SK-N-SH treated with all-trans-retinoic acid at 6 μM for 48 hours (cell line): ENCODE measurements around the gene WBP11.

Source experiments
- ATAC-seq: fragments of 200-7000 bp; cut with Tn5 transposase; 3 replicates; pipeline ENCODE4 v1.9.1; 2020; ENCODE audit warnings: mild to moderate bottlenecking, moderate library complexity
- ARNTL ChIP-seq: fragments of 450-650 bp; formaldehyde crosslinking; IDR thresholded peaks from 2 replicates; pipeline ENCODE4 v1.5.0; 2020; ENCODE audit warnings: low read depth, mild to moderate bottlenecking, moderate library complexity, borderline replicate concordance
- BACH2 ChIP-seq: fragments of 250-450 bp; sonication (Bioruptor Pico); IDR thresholded peaks from 2 replicates; pipeline ENCODE4 v1.9.0; 2021; ENCODE audit warnings: mild to moderate bottlenecking, borderline replicate concordance
- CSDC2 ChIP-seq: fragments of 250-450 bp; sonication (Bioruptor Pico); IDR thresholded peaks from 2 replicates; pipeline ENCODE4 v1.5.0; 2020; ENCODE audit warnings: mild to moderate bottlenecking, moderate library complexity
- ESRRG ChIP-seq: fragments of 250-450 bp; sonication (Bioruptor Pico); IDR thresholded peaks from 2 replicates; pipeline ENCODE4 v1.6.1; 2021; ENCODE audit warnings: mild to moderate bottlenecking
- GLIS3 ChIP-seq: fragments of 250-450 bp; sonication (Bioruptor Pico); IDR thresholded peaks from 2 replicates; pipeline ENCODE4 v1.5.0; 2020; ENCODE audit warnings: mild to moderate bottlenecking, moderate library complexity
- ISL1 ChIP-seq: fragments of 250-450 bp; sonication (Bioruptor Pico); IDR thresholded peaks from 2 replicates; pipeline ENCODE4 v2.1.2; 2022; ENCODE audit warnings: mild to moderate bottlenecking, moderate library complexity
- OSR1 ChIP-seq: fragments of 250-450 bp; sonication (Bioruptor Pico); IDR thresholded peaks from 2 replicates; pipeline ENCODE4 v1.8.0; 2022; ENCODE audit warnings: moderate library complexity, mild to moderate bottlenecking, inconsistent platforms
- PPARA ChIP-seq: fragments of 250-450 bp; sonication (Bioruptor Pico); IDR thresholded peaks from 2 replicates; pipeline ENCODE4 v1.5.0; 2020; ENCODE audit warnings: mild to moderate bottlenecking, borderline replicate concordance
- RARB ChIP-seq: fragments of 250-450 bp; sonication (Bioruptor Pico); IDR thresholded peaks from 2 replicates; pipeline ENCODE4 v1.8.0; 2021; ENCODE audit warnings: mild to moderate bottlenecking, moderate library complexity
- SNAI2 ChIP-seq: fragments of 250-450 bp; sonication (Bioruptor Pico); IDR thresholded peaks from 2 replicates; pipeline ENCODE4 v1.5.0; 2020; ENCODE audit warnings: mild to moderate bottlenecking, moderate library complexity
- TCF4 ChIP-seq: fragments of 250-450 bp; sonication (Bioruptor Pico); IDR thresholded peaks from 2 replicates; pipeline ENCODE4 v1.8.0; 2021; ENCODE audit warnings: mild to moderate bottlenecking, moderate library complexity, borderline replicate concordance
- TOX ChIP-seq: fragments of 250-450 bp; sonication (Bioruptor Pico); IDR thresholded peaks from 2 replicates; pipeline ENCODE4 v1.8.0; 2021; ENCODE audit warnings: mild to moderate bottlenecking, moderate library complexity, borderline replicate concordance
- ZC3H10 ChIP-seq: fragments of 250-450 bp; sonication (Bioruptor Pico); IDR thresholded peaks from 2 replicates; pipeline ENCODE4 v1.5.1; 2021; ENCODE audit warnings: mild to moderate bottlenecking, moderate library complexity
- ZFP3 ChIP-seq: fragments of 250-450 bp; sonication (Bioruptor Pico); IDR thresholded peaks from 2 replicates; pipeline ENCODE4 v1.5.0; 2020; ENCODE audit warnings: mild to moderate bottlenecking, moderate library complexity
- ZFP30 ChIP-seq: fragments of 450-650 bp; formaldehyde crosslinking; IDR thresholded peaks from 2 replicates; pipeline ENCODE4 v1.5.0; 2022; ENCODE audit warnings: mild to moderate bottlenecking, moderate library complexity
- ZNF565 ChIP-seq: fragments of 450-650 bp; formaldehyde crosslinking; conservative IDR thresholded peaks from 2 replicates; pipeline ENCODE4 v1.5.0; 2020; ENCODE audit warnings: low read depth, mild to moderate bottlenecking, moderate library complexity
- ZNF70 ChIP-seq: fragments of 450-650 bp; formaldehyde crosslinking; IDR thresholded peaks from 2 replicates; pipeline ENCODE4 v1.5.0; 2020; ENCODE audit warnings: mild to moderate bottlenecking, moderate library complexity
- ZNF8 ChIP-seq: fragments of 450-650 bp; formaldehyde crosslinking; IDR thresholded peaks from 2 replicates; pipeline ENCODE4 v1.5.0; 2020; ENCODE audit warnings: mild to moderate bottlenecking, moderate library complexity
- TF ChIP-seq, protein P1 (sequence below): fragments of 250-450 bp; sonication (Bioruptor Pico); IDR thresholded peaks from 2 replicates; pipeline ENCODE4 v1.5.1; 2020; ENCODE audit warnings: low read depth, mild to moderate bottlenecking, moderate library complexity
- TF ChIP-seq, protein P2 (sequence below): fragments of 250-450 bp; sonication (Bioruptor Pico); IDR thresholded peaks from 2 replicates; pipeline ENCODE4 v1.5.1; 2021; ENCODE audit warnings: mild to moderate bottlenecking, moderate library complexity
- TF ChIP-seq, protein P3 (sequence below): fragments of 250-450 bp; sonication (Bioruptor Pico); IDR thresholded peaks from 2 replicates; pipeline ENCODE4 v1.8.0; 2021; ENCODE audit warnings: low read depth, mild to moderate bottlenecking, moderate library complexity, borderline replicate concordance
- TF ChIP-seq, protein P4 (sequence below): fragments of 250-450 bp; sonication (Bioruptor Pico); IDR thresholded peaks from 2 replicates; pipeline ENCODE4 v1.5.0; 2020; ENCODE audit warnings: mild to moderate bottlenecking, moderate library complexity
- TF ChIP-seq, protein P5 (sequence below): fragments of 250-450 bp; sonication (Bioruptor Pico); IDR thresholded peaks from 2 replicates; pipeline ENCODE4 v1.8.0; 2020; ENCODE audit warnings: mild to moderate bottlenecking, moderate library complexity, borderline replicate concordance

WBP11 gene

DNA sequence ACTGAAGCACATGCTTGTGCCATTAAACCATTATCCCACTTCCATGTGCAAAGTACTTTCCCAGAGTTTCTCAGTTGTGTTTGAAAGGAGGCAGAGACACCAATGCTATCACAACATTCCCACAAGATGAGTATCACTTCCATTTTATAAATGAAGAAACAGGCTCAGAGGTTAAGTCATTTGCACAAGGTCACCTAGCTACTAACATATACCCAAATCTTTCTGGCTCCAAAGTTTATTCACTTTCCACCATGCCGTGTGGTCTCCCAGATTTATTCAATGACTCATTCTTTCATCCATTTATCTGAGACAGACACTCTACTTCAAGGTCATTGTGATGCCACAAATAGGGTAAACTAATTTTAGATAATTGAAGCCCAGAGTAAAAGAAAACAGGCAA lies 30.7 kb upstream of the WBP11 start:
- TF ChIP-seq CSDC2 (CRISPR knock-in tag) (peak; percentile 94; the same call in 1 of the 2 replicates), PPARA (CRISPR knock-in tag) (no peak), ARNTL (CRISPR knock-in tag) (no peak), BACH2 (CRISPR knock-in tag) (no peak), ZC3H10 (CRISPR knock-in tag) (no peak), ISL1 (CRISPR knock-in tag) (peak; percentile 64), ZNF8 (CRISPR knock-in tag) (no peak), SNAI2 (CRISPR knock-in tag) (peak; percentile 52; the same call in 1 of the 2 replicates), GLIS3 (CRISPR knock-in tag) (0 out of 2 replicates have a peak, but pooled peaks have one; percentile 36), ZNF565 (CRISPR knock-in tag) (no peak), ZFP3 (CRISPR knock-in tag) (peak; percentile 84), TOX (no peak), ZNF70 (CRISPR knock-in tag) (no peak), TCF4 (0 out of 2 replicates have a peak, but pooled peaks have one; percentile 7), RARB (no peak), ESRRG (CRISPR knock-in tag) (no peak; the same call in 1 of the 2 replicates), OSR1 (CRISPR knock-in tag) (no peak), ZFP30 (CRISPR knock-in tag) (no peak)
- TF ChIP-seq, protein P1, sequence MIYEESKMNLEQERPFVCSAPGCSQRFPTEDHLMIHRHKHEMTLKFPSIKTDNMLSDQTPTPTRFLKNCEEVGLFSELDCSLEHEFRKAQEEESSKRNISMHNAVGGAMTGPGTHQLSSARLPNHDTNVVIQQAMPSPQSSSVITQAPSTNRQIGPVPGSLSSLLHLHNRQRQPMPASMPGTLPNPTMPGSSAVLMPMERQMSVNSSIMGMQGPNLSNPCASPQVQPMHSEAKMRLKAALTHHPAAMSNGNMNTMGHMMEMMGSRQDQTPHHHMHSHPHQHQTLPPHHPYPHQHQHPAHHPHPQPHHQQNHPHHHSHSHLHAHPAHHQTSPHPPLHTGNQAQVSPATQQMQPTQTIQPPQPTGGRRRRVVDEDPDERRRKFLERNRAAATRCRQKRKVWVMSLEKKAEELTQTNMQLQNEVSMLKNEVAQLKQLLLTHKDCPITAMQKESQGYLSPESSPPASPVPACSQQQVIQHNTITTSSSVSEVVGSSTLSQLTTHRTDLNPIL (CRISPR knock-in tag), result peak; percentile 33; the same call in 1 of the 2 replicates
- TF ChIP-seq, protein P2, sequence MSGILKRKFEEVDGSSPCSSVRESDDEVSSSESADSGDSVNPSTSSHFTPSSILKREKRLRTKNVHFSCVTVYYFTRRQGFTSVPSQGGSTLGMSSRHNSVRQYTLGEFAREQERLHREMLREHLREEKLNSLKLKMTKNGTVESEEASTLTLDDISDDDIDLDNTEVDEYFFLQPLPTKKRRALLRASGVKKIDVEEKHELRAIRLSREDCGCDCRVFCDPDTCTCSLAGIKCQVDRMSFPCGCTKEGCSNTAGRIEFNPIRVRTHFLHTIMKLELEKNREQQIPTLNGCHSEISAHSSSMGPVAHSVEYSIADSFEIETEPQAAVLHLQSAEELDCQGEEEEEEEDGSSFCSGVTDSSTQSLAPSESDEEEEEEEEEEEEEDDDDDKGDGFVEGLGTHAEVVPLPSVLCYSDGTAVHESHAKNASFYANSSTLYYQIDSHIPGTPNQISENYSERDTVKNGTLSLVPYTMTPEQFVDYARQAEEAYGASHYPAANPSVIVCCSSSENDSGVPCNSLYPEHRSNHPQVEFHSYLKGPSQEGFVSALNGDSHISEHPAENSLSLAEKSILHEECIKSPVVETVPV (CRISPR knock-in tag), result no peak
- TF ChIP-seq, protein P3, sequence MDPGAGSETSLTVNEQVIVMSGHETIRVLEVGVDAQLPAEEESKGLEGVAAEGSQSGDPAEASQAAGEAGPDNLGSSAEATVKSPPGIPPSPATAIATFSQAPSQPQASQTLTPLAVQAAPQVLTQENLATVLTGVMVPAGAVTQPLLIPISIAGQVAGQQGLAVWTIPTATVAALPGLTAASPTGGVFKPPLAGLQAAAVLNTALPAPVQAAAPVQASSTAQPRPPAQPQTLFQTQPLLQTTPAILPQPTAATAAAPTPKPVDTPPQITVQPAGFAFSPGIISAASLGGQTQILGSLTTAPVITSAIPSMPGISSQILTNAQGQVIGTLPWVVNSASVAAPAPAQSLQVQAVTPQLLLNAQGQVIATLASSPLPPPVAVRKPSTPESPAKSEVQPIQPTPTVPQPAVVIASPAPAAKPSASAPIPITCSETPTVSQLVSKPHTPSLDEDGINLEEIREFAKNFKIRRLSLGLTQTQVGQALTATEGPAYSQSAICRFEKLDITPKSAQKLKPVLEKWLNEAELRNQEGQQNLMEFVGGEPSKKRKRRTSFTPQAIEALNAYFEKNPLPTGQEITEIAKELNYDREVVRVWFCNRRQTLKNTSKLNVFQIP, result no peak
- TF ChIP-seq, protein P4, sequence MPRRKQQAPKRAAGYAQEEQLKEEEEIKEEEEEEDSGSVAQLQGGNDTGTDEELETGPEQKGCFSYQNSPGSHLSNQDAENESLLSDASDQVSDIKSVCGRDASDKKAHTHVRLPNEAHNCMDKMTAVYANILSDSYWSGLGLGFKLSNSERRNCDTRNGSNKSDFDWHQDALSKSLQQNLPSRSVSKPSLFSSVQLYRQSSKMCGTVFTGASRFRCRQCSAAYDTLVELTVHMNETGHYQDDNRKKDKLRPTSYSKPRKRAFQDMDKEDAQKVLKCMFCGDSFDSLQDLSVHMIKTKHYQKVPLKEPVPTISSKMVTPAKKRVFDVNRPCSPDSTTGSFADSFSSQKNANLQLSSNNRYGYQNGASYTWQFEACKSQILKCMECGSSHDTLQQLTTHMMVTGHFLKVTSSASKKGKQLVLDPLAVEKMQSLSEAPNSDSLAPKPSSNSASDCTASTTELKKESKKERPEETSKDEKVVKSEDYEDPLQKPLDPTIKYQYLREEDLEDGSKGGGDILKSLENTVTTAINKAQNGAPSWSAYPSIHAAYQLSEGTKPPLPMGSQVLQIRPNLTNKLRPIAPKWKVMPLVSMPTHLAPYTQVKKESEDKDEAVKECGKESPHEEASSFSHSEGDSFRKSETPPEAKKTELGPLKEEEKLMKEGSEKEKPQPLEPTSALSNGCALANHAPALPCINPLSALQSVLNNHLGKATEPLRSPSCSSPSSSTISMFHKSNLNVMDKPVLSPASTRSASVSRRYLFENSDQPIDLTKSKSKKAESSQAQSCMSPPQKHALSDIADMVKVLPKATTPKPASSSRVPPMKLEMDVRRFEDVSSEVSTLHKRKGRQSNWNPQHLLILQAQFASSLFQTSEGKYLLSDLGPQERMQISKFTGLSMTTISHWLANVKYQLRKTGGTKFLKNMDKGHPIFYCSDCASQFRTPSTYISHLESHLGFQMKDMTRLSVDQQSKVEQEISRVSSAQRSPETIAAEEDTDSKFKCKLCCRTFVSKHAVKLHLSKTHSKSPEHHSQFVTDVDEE, result no peak
- TF ChIP-seq, all 23 proteins: peak for 7
- peak; percentile 6; the same call in 1 of the 3 replicates for ATAC-seq

DNA sequence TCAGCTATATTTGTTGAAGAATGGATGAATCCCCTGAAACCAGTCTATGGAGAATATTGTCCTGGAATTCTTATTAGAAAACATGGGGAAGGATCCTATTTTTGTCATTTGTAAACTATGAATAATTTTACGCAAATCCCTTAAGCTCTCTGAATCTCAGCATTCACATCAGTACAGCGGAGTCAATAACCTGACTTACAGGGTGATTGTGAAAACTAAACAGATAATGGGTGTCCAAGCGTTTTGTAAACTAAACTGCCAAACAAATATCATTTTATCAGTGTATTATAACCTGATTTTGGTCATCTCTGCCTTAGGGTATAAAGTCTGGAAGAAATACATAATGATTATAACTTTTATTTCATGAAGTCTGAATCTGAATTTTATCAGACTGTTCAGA lies 30.1 kb upstream of the WBP11 start:
- TF ChIP-seq GLIS3 (CRISPR knock-in tag) (no peak), ZFP30 (CRISPR knock-in tag) (no peak), ZNF8 (CRISPR knock-in tag) (no peak), BACH2 (CRISPR knock-in tag) (no peak), TOX (no peak), ZNF70 (CRISPR knock-in tag) (no peak), SNAI2 (CRISPR knock-in tag) (no peak), RARB (no peak), CSDC2 (CRISPR knock-in tag) (no peak), TCF4 (no peak), PPARA (CRISPR knock-in tag) (no peak)
- TF ChIP-seq, protein P5, sequence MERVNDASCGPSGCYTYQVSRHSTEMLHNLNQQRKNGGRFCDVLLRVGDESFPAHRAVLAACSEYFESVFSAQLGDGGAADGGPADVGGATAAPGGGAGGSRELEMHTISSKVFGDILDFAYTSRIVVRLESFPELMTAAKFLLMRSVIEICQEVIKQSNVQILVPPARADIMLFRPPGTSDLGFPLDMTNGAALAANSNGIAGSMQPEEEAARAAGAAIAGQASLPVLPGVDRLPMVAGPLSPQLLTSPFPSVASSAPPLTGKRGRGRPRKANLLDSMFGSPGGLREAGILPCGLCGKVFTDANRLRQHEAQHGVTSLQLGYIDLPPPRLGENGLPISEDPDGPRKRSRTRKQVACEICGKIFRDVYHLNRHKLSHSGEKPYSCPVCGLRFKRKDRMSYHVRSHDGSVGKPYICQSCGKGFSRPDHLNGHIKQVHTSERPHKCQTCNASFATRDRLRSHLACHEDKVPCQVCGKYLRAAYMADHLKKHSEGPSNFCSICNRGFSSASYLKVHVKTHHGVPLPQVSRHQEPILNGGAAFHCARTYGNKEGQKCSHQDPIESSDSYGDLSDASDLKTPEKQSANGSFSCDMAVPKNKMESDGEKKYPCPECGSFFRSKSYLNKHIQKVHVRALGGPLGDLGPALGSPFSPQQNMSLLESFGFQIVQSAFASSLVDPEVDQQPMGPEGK, result no peak
- TF ChIP-seq, protein P4, result no peak
- TF ChIP-seq, protein P1 (CRISPR knock-in tag), result no peak
- no peak for ATAC-seq
